C4-2B (cell line): ENCODE measurements around the gene AMDHD2.

Source experiments
- H3K27ac ChIP-seq: fragments of 450-650 bp; 2 replicates; pipeline ENCODE4 v1.5.1; 2017
- CTCF ChIP-seq: fragments of 450-650 bp; conservative IDR thresholded peaks from 2 replicates; pipeline ENCODE4 v1.5.1; 2017; ENCODE audit warnings: mild to moderate bottlenecking
- ZFX ChIP-seq: fragments of 450-650 bp; IDR thresholded peaks from 2 replicates; pipeline ENCODE4 v1.6.1; 2017

AMDHD2 gene

GRCh38 chr16:2473446-2473926 is 46.7 kb upstream of the AMDHD2 start:
- TF ChIP-seq ZFX = no peak
- peak overlapping the region; percentile 94 for H3K27ac ChIP-seq

GRCh38 chr16:2473999-2474876 is 45.9 kb upstream of the AMDHD2 start:
- H3K27ac ChIP-seq = peak overlapping the region; percentile 94
- TF ChIP-seq ZFX (peak; percentile 19; the same call in 1 of the 2 replicates), CTCF (peak; percentile 84)

- H3K27ac ChIP-seq = peak within 1 kb of the TSS; percentile 94
- TF ChIP-seq ZFX (no peak; the same call in 1 of the 2 replicates), CTCF (no peak)
Measured at GRCh38 chr16:2474877-2475412, 45.2 kb upstream of the AMDHD2 start, which contains the start of gene TBC1D24. TSS of gene TBC1D24 (plus strand) at chr16:2475127. CDS start at chr16:2496149, 21,022 bp downstream.

GRCh38 chr16:2475413-2476344 is 44.5 kb upstream of the AMDHD2 start:
- peak overlapping the region; percentile 94 for H3K27ac ChIP-seq
- TF ChIP-seq CTCF (no peak), ZFX (no peak)

GRCh38 chr16:2476345-2476720 is 43.8 kb upstream of the AMDHD2 start:
- no peak for TF ChIP-seq CTCF
- no peak for TF ChIP-seq ZFX
- peak overlapping the region; percentile 94 for H3K27ac ChIP-seq

- TF ChIP-seq ZFX = no peak
- no peak for TF ChIP-seq CTCF
- peak overlapping the region; percentile 94; the same call in 1 of the 2 replicates for H3K27ac ChIP-seq
Measured at GRCh38 chr16:2476741-2477140, 43.4 kb upstream of the AMDHD2 start.

- H3K27ac ChIP-seq = no peak overlapping the region
- TF ChIP-seq ZFX (no peak), CTCF (no peak)
Measured at GRCh38 chr16:2477327-2477726, 42.8 kb upstream of the AMDHD2 start.
